H1 (cell line): ENCODE results near the gene LY6G6C. TPM values are rescaled to one million over a fixed set of nuclear protein-coding genes. Genes with fewer than 3 reads are reported as not detected.

Experiments
- SUZ12 ChIP-seq: fragments of 200-600 bp; sonication (generic); IDR thresholded peaks from 2 replicates; pipeline ENCODE4 v1.6.1; 2012; ENCODE audit warnings: mild to moderate bottlenecking, inconsistent platforms, low read length, moderate library complexity, mixed read lengths
- TAF1 ChIP-seq: IDR thresholded peaks from 2 replicates; pipeline ENCODE4 v1.6.1; 2011; ENCODE audit warnings: mild to moderate bottlenecking, low read depth, low read length
- polyA plus RNA-seq, 7 experiments: library from polyadenylated mRNA; depleted of rRNA in 3 of 7; stranded (reverse) in 5 of 7; unstranded in 2 of 7; fragments of >200 nt in 5 of 7; fragments of 200-250 nt in 2 of 7; gene quantifications; 1 replicate in 5 of 7; 2 replicates in 1 of 7; 4 replicates in 1 of 7; pipeline versions ENCODE4 v1.2.1 to v1.2.3, GENCODE V29; 2011 to 2013; ENCODE audit warnings: missing spikeins in 2 of 7, mixed read lengths in 2 of 7
- total RNA-seq: library from RNA; stranded (reverse); fragmentation: NEBNext Ultra II Directional; extraction: Animal tissue kit (Norgen Biotek cat#: 25700); gene quantifications from 2 replicates; pipeline ENCODE4 v1.2.1, GENCODE V29; 2021

The LY6G6C gene
- total and polyA plus RNA-seq, 2 of the 8 experiments (the other 6 are each of a cell fraction or from before 2014, with no cell fraction given) = 0.23 TPM; not detected in 1

GRCh38 chr6:31676322-31676903 lies 45.1 kb downstream of the LY6G6C start (continued):
- TF ChIP-seq SUZ12 (no peak), TAF1 (no peak)
